GOT3 (cell line): ENCODE measurements around the gene PKIG.
"Not testable (repeated sequence)": the region's sequence is repeated elsewhere in the genome, so short reads cannot be mapped to it uniquely, and the experiment has no call there.

ENCODE experiments used
- DNase-seq: peaks from one replicate; lab custom pipeline; 2025; ENCODE audit warnings: mixed read lengths; lab: John Stamatoyannopoulos, UW

The PKIG gene

DNA sequence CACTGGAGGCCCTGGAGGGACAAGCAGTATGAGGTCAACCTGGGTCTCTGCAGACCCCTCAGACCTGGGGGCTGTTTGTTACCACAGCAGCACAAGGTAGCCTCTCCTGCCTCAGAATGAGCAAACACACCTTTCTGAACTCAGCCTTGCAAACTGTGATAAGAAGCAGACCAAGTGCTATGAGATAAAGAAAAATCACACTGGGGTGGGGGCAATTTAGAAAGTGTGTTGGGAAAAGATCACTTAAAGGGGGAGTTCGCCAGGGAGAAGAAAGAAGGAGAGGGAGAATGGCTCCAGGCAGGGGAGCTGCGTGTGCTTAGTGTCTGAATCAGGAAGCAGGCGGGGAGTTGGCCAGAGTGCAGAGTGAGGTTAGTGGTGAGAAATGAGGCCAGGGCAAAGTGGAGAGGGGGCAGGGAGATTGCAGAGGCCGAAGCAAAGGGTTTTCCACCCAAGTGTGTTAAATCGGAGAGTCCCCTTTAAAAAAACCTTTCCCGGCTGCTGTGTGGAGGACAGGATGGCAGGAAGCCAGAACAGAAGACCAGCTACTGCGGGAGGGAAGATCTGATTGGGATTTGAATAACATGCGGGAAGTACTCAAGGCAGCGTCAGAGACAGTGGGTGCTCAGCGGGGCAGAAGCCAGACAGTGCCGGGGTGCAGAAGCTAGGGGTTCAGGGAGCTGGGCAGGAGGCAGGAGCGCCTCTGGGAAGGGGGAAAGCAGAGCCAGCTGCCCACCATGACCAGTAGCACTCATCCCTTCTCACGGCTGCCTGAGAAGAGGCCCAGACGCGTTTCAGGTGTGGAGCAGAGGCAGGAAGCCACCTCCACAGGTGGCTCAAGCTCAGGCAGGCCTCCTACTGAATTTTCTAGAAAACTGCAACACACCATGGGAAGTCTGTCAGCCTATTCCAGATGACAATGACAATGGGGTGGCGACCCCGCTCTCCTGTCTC is 60.1 kb downstream of the PKIG start:
- DNase-seq, result peak; percentile 39

DNA sequence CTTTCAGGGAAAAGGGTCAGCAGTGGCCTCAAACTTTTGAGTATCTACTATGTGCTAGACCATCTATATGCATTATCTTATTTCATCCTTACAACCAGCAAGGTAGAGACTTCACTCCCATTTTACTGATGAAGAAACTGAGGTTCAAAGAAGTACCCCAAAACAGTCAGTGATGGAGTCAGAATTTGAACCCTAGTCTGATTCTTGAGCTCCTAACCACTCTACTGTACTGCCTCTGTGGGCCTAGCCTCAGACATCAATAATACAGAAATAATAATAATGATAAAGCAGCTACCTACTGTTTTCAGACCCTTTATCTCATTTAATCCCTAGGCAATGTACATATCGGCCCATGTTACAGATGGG is 60.8 kb downstream of the PKIG start:
- no peak for DNase-seq

DNA sequence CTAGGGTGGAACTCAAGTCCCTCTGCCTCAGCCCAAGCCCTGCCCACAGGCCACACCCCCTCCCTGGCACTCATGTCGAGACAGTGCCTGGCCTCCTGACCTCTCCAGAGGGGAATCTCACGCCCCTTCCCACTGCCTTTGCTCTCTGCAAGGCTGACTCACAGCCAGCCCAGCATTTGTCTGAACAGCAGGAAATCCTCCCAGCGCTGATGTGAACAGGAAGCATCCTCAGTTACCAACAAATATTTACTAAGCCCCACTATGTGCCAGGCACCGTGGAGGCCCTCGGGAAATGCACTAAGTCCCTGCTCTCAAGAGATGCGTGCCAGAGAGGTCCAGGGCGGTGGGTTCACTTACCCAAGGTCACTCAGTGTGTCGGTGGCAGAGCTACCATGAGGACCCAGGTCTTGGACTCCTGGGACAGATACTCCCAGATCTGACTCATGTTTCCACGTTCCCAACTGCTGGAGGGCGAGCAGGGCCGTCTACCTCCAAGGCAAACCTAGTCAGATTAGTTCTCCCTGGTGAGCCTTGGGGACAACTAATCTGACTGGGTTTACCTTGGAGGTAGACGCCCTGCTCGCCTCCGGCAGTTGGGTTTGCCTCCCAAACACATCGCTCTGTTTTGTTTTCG is 61.3 kb downstream of the PKIG start:
- no peak for DNase-seq

DNA sequence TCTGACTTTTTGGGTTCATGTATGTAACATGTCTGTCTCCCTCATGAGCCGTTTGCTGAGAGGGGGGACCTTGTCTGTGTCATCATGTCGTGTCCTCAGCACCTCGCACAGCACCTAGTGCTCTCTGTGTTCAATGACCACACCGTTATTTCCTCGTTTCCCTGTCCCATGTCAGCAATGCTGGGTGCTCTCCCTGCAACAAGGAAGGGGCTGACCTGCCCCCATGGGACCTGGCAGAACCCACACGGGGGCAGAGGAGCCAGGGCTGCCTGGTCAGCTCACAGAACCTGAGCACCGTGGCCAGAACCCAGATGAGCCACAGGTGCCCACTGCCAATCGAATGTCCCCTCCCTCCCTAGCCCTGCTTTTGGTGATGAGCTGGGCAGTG is 61.8 kb downstream of the PKIG start:
- DNase-seq, result no peak

DNA sequence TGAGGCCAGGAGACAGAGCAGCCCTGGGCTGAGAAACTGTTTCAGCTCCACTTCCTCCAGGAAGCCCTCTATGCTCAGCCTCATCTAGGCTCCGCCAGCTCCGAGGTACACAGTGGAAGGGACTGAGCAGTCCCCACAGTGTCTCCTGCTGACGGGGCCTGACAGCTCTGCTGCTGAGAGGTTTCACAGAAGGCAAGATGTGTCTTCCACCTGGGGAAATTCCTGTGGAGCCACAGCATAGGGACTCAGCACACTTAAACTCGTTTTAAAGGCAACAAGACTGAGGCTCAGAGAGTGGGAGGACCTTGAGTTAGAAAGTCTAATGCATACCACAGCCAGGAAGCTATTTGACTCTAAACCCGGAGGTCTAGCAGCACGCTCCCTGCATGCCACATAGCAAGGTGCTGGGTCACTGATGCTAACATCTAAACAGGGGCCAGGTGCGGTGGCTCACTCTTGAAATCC is 62.3 kb downstream of the PKIG start:
- DNase-seq, result no peak

DNA sequence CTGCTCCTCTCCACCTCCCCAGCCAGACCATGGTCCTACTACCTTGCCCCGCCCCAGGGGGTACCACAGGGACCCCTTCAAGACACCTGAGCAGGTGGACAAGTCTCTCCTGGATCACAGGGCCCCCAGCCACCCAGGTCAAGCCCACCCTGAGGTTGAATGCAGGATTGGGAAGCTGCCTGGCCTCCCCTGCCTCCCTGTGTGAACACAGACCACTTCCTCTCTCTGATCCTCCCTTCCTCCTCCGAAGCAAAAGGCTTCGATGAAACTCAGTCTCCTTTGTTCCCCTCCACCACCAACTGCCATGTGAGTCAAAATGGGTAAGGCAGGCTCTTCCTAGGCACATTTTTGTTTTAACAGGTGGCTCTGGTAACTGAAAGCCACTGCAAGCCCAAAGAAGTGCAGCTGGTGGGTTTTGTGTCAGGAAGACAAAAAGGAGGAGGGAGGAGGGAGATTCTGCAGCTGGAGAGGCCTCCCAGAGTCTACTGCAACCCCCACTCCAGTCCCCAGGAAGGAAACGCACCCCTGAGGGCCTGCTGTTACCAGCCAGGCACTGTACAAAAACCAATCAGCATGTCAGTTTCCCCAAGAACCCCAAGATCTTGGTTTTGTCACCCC is 63.8 kb downstream of the PKIG start:
- no peak for DNase-seq

DNA sequence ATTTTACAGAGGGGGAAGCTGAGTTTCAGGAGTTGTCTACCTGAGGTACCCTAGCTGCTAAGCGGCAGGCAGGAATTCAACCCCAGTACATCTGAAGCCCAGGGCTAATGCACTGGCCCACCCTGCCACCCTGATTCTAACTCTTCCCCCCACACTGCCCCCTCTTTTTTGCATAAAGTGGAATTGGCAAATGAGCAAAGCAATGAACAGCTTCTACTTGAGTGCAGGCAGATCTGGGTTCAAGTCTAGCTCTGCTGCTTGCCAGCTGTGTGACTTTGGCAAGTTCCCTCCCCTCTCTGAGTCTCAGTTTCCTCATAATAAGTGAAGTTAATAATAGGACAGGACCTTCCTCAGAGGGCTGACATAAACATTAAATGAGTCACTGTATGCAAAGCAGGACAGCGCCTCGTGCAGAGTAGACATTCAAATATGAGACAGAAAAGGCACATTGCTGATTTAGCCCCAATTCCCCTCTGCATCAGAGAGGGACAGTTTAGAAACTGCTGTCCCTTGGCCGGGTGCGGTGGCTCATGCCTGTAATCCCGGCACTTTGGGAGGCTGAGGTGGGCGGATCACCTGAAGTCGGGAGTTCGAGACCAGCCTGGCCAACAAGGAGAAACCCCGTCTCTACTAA is 64.4 kb downstream of the PKIG start:
- DNase-seq, result no peak

DNA sequence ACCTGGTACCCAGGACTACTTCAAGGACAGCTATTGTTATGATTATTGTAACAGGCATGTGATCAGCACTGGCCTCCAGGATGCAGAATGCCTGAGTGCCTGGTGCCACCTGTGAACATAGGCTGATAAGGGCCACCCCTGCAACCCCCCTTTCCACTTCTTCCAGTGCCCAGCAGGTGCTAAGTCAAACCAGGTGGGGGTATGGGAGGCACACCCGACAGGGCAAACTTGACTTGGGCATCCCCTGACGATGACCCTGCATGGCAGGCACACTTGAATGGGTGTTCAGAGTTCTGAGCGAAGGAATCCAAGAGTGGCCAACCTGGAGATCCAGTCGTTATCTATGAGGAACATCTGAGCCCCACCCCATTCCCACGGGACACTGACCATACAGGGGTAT is 65.7 kb downstream of the PKIG start:
- no peak for DNase-seq

DNA sequence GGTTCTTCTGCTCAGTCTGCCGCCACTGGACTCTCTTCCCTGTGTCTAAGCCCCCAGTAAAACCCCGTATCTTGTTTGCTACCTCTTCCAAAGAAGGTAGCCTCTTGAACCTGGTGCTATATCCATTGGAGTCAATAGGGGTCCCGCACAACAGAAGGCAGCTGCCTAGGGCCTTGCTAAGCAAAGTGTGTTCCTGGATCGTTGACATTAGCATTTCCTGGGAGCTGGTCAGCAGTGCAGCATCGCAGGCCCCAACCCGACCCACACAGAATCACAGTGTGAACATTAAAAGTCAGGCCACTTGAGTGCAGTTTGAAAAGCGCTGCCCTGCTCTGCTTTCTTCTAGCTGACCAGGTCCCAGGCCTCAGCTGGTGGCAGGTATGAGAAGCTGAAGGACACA is 66.2 kb downstream of the PKIG start:
- DNase-seq, result no peak

DNA sequence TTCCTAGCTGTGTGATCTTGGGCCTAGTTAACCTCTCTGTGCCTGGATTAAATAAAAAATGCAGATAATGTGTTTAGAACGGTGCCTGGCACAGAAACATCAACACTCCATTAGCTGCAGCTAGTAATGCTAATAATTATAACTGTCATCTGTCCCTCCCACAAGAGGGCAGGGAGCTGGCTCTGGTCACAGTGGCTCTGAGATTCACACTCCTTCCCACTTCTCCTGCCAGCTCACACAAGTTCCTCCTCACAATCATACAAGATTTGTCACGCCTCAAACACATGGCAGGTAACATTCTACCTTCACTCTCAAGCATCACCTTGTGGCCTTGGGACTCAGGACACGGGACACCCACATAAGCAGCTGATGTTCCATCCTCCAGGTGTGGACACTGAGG is 66.7 kb downstream of the PKIG start:
- DNase-seq, result no peak

DNA sequence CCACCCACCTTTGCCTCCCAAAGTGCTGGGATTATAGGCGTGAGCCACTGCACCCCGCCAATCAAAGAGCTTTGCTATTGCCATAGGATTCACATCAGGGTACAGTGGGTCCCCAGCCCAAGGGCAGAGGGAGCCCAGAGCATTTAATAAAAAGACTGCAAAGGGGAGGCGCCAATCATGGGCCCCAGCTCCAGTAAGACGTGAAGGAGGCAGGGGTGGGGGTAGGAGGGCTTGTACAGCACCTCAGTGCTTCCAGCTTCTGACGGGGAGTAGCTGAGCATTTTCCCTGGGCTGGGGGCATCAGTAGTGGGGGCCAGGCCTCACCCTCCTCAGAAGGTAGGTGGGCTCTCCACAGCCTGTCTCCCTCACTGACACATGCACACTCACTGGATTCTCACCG is 67.6 kb downstream of the PKIG start:
- no peak for DNase-seq

DNA sequence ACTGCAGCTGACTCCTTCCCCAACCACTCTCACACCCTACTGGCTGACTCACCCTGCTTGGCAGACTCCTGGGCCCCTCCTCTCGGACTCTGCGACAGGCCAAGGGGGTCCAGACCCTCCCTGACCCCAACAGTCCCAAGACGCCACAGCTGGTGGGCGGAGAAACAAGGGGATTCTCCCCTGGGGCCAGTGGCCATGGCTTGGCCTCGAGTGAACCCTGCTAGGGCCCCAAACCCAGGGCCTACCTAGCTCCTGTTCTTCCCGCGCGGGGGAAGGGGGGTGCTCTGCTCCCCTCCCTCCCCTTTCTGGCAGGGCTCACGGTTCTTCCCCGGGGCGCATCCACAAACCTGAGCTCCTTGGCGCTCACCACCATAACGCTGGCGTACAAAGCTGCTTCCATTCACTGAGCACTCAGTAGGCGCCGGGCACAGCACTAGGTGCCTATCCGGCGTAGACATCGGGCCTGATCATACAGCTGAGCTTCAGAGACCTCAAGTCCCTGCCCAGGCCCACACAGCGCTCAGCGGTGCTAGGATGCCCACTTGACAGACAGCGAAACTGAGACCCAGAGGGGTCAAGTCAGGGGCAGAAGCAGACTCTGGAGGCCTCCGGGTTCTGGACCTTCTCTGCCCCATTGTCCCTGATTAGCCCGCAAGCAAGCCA is 68.5 kb downstream of the PKIG start:
- DNase-seq, result no peak

DNA sequence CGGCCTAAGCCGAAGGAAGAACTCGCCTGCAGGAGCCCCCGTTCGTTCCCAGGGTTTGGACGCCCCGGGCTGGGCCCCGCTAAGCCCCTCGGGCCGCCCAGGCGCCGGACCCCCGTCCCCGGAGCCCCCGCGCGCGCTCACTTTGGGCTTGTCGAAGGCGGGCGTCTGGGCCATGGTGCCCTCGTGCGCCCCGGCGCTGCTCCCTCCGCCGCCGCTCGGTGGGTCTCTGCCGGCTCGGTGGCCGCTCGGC is 69.0 kb downstream of the PKIG start:
- DNase-seq, result no peak

DNA sequence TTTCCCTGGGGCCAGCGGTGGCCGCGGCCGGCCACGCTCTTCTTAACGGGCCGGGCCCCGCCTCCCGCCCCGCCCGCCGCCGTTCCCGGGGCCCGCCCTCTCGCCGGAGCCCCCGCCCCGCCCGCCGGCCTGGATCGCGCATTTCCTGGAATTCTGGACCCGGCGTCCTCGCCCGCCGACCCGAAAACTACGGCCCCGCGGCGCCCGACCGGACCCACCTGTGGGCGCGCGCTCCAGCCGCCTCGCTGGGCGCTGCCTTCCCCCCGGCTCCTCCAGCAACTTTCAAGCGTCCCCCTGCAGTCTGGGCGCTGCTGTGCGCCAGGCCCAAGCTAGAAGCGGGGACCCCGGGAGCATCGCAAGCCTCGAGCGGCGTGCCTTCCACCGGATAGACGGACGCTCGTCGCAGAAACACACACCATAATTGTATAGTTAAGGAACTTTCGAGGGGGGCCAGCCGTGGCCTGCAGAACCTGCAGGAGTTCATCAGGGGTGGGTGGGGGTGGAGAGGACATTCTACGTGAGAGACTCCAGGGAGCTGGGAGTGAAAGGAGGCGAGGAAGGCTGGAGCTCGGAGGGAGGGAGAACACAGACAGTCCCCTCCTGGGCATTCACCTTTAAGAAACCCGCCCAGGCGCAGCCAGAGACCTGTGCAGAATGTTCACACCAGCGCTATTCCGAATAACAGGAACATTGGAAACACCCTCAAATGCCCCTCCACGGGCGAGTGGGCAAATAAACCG is 69.5 kb downstream of the PKIG start, which contains the start of gene ADA:
ADA (minus strand) TSS at position 16 of the 740 bp plus-strand sequence. CDS start 92 bp downstream, outside the sequence.
- no peak for DNase-seq

DNA sequence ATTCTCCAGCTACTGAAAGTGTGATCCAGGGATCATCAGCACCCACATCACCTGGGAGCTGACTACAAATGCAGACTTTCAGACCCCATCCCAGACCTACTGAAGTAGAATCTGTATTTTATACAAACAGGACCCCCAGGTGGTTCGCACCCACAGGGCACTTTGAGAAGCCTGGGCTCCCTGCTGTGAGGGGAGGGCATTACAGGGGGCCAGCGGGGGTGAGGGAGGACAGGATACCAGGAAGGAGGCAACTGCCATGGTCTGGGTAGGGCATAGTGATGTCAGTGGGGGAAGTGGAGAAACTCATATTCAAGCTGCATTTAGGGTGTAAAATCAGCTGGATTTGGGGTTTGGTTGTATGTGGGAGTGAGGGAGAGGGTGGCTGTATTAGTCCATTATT is 71.2 kb downstream of the PKIG start:
- DNase-seq, result no peak

DNA sequence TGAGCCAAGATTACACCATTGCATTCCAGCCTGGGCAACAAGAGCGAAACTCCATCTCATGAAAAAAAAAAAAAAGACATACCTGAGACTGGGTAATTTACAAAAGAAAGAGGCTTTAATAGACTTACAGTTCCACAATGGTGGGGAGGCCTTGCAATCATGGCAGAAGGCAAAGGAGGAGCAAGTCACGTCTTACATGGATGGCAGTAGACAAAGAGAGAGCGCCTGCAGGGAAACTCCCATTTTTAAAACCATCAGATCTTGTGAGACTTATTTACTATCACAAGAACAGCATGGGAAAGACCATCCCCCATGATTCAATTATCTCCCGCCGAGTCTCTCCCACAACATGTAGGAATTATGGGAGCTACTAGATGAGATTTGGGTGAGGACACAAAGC is 71.8 kb downstream of the PKIG start:
- DNase-seq, result not testable (repeated sequence)

DNA sequence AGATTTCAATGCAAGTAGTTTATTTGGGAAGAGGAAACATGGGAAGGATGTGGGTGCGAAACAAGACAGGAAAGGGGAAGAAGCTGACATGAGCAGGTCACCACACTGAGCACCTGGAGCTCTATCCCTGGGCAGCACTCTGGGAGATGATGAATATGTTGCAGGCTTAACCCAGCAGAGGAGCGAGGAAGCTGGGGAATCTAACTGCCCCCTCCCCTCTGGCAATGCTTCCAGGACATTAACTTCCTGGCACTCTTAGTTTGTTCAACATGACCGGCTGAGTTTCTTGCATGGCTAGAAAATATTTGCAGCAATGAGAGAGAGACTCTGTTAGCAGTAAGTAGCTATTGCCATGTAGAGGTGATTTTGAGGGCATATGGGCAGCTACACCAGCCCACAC is 74.1 kb downstream of the PKIG start:
- no peak for DNase-seq

DNA sequence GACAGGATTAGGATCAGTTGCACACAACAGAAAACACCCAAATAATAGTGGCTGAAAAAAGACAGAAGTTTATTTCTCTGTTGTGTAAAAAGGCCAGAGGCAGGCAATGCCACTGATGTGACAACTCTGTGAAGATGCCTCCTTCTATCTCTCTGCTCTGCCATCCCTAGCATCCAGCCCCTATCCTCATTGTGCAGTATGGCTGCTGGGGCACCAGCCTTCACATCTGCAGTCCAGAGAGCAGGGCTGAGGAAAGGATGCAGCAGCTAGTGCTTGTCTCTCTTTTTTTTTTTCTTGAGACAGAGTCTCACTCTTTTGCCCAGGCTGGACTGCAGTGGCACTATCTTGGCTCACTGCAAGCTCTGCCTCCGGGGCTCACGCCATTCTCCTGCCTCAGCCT is 75.5 kb downstream of the PKIG start:
- no peak for DNase-seq

DNA sequence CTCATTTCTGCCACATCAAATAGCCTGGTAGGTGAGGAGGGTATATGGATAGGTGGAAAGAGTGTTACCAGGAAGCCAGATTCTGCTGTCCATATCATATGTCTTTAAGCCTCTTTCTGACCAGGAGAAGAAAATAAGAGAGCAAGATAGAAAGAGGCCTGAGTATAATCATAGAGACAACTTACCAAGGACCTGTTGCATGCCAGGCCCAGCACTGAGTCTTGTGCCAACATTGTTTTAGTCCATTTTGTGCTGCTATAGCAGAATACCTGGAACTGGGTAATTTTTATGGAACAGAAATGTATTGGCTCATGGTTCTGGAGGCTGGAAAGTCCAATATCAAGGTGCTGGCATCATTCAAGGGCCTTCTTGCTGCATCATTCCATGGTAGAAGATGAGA is 76.4 kb downstream of the PKIG start:
- no peak for DNase-seq

DNA sequence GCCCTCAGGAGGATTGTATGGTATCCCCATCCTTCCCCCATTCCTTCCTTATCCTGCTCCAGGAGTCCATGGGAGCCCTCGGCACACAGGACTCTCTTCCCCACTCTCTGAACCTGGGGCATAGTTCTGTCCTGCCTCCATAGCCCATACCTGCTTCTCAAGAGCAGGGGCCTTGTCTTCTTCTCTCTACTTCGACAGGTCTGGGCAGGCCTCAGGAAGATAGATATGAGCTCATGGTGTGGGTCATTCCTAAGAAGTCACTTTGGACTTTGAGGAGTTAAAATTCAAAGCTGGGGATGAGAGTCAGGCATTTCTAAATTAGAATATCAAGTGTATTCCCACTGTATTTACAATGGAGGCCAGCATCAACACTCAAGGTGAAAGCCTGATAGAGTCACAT is 77.6 kb downstream of the PKIG start:
- DNase-seq, result no peak

DNA sequence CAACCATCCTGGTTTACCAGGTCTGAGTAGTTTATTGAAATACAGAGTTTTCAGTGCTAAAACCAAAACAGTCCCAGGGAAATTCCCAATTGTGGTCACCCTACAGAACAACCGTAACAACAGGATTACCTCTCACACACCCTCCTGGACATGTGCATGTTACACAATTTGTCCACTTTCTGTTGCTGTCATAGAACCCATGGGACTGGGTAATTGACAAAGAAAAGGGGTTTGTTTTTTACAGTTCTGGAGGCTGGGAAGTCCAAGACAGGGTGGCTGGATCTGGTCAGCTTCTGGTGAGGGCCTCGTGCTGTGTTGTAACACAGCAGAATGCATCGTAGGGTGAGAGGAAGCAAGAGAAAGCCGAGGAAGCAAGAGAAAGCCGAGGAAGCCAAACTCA is 78.2 kb downstream of the PKIG start:
- DNase-seq, result no peak

DNA sequence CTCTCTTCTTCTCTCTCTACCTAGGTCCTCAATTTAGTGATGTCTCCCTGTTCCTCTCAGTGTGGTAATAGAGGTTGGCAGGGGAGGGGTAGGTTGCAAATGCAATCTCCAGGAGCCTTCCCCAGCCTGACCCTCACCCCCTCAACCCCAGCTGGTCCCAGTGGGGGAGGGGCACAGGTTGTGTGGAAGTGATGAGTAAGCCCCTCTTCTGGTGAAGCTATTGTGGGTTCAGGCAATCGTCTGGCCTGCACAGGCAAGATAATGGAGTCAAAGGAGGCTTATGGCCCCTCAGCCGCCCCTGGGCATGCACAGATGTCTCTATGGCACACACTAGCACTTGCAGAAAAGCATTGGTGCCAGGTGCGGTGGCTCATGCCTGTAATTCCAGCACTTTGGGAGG is 79.9 kb downstream of the PKIG start:
- no peak for DNase-seq
